ENCODE measurements around the gene PCDH1.
"Not testable (repeated sequence)": the region's sequence is repeated elsewhere in the genome, so short reads cannot be mapped to it uniquely, and the experiment has no call there.

PCDH1 gene

GRCh38 chr5:141897425-141897824, 19.2 kb upstream of the PCDH1 start:
- DNase-seq, result no peak

DNA sequence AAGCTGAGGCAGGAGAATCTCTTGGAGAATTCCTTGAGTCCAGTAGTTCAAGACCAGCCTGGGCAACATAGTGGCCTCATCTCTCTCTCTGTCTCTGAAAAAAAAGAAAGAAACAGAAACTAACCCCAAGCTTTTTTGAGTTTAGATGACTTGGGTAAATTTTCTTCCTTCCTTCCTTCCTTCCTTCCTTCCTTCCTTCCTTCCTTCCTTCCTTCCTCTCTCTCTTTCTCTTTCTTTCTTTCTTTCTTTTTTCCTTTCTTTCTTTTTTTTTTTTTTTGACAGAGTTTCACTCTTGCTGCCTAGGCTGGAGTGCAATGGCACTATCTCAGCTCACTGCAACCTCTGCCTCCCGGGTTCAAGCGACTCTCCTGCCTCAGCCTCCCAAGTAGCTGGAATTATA, 12.2 kb upstream of the PCDH1 start:
- DNase-seq, result not testable (repeated sequence)

GRCh38 chr5:141889282-141889871, 11.2 kb upstream of the PCDH1 start:
- no peak for DNase-seq

GRCh38 chr5:141883892-141884318, 5.7 kb upstream of the PCDH1 start:
- no peak for DNase-seq

- DNase-seq, result no peak
Observed at GRCh38 chr5:141883184-141883891, 5.1 kb upstream of the PCDH1 start.

DNA sequence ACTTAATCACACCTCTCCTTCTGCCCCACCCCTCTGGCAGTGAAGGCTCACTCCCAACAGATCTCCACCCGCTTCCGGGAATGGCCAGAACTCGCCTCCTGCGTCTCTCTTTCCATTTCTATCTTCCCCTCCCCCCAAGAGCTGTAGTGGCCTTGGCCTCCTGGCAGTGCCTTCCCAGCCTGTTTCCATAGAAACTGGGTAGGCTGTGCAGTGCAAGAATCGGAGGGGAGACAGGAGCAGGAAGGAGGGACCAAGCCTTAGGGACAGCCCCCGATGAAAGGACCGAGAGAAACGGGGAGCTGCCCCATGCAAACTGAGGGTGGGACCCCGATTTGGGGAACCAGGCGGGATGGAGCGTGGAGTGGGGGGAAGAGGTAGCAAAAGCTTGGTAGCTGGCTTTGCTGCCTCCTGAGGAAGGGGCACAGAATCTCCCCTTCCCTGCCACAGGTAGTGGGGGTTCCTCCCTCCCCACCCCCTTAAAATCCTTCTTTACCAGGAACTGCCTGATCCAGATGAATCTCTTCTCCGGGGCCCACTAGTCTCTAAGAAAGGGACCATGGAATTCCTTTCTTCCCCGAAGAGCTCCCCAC, 4.5 kb upstream of the PCDH1 start:
- DNase-seq, result no peak

- no peak for DNase-seq
Observed at GRCh38 chr5:141881886-141882285, 3.7 kb upstream of the PCDH1 start.

- DNase-seq, result no peak
Observed at GRCh38 chr5:141880961-141881801, 3.0 kb upstream of the PCDH1 start.

GRCh38 chr5:141879941-141880738, 1.9 kb upstream of the PCDH1 start:
- no peak for DNase-seq

- no peak for DNase-seq
Observed at GRCh38 chr5:141879426-141879759, 1.2 kb upstream of the PCDH1 start.

DNA sequence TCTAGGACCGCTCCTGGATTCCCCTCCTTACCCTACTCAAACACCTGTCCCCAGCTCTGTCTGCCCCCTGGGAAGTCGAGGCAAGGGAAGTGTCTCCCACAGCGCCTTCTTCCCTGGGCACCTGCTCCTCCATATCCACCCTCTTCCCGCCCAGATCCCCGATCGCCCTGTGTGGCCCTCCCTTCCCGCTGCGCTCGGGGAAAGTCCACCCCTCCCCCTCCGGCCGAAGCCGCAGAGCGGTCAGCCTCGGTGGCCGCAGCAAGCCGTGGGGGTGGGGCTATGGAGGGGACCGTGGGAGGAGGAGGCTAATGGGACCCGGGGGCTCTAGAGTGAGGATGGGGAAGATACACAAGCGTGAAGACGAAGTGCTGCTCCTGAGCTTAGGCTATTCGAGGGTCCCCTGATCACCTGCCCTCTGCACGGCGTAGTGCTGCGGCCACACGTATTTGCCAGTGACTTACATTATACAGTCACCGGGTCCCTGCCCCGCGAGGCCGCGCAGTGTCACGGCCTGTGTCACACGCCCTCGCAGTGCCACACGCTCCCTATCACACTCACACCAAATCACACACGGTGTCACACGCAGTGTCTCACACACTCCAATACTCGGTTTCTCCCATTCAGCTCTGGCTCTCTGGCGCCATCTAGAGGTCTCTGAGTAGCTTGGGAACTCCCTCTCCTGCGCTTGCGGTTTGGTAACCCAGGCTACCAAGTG, 658 bp upstream of the PCDH1 start:
- DNase-seq, result no peak

DNA sequence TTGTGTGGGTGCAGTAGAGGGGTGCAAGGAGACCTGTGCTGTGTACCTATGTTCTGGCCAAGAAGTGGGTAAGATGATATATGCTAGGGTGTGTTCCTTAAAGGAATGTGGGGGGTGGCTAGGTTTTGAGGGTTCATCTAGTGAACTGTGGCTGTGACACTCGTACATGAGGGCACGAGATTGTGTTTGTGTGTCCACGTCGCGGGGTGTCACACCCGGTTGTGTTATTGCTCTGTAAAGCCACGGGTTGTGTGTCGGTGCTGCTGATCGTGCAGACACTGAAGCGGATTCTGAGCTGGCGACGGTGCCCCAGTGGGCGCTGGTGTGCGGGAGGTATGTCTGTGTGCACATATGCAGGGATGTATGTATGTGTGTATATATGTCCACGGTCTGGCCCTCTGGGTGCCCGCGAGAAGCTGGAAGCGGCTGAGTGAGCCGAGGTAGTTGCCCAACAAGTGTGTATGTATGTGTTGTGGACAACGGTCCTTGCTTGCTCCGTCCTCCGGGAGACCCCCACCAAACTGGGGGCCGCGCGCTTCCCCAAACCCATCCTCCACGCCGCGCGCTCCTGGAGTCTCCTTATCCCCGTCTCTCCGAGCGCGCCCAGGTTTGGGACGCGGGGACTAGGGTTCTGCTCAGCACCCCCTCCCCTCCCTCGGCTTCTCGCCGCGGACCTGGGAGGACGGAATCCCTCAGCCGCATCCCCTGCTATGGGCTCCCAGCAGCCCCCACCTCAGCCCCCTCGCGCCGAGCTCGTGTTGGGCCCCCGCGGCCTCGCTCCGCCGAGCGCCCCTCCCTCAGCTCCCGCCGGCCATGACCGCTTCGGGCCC, 639 bp downstream of the PCDH1 start:
- DNase-seq, result peak; percentile 18

- DNase-seq, result no peak
Observed at GRCh38 chr5:141876628-141877355, 1.4 kb downstream of the PCDH1 start.

DNA sequence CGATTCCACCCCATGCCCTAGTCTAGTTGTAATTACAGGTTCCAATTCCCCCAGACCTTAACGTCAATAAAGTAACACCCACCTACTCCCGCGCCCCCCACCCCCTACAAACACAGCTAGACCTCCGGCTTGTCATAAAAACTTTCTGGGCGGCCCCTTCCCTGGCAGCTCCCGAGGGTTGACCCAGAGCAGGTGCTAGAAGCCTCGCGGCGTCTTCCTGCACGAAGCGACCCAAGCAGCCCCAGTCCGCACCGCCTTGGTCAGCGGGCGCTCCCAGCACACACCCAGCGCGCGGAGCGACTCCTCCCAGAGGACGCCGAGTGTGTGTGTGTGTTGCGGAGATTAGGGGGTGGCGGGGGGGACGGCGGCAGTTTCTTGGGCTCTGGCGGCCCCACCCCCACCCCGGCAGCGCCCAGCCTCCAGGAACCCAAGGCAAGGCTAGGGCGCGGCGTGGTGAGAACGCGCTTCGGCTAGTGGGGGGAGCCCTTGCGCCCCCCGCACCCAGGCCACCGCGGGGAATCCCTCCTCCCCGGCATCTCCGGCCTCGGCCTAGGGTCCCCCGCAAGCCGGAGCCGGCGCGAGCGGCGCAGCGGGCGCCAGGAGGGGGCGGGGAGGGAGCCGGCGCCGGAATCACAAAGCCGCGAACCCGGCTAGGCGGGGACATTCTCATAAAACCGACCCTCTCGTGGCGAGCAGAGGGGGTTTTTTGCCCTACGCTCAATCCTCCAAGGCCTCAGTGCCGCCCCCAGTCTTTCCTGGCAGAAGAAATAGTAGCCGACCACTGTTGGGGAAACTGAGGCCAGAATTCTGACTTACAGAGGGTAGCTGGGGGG, 2.2 kb downstream of the PCDH1 start:
- no peak for DNase-seq

GRCh38 chr5:141875022-141875740, 3.0 kb downstream of the PCDH1 start:
- DNase-seq, result peak; percentile 2

GRCh38 chr5:141874262-141874964, 3.8 kb downstream of the PCDH1 start:
- DNase-seq, result peak; percentile 10

DNA sequence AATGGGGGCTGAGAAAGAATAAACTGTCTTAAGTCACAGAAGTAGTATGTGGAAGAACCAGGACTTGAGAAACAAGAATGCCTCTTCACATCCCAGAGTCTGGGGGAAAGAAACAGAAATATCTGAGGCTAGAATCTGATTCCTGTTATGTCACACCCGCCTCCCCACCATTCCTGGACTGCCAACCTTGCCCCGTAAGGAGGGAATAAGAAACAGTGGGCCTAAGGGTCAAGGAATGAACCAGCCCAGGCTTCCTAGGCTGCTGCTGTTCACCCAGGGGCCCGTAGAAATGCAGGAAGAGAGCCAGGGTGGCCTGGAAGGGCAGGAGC, 4.3 kb downstream of the PCDH1 start:
- DNase-seq, result no peak

Measured in 8988T (cell line).